Endothelial cell of umbilical vein (primary cell): ENCODE data around the gene HDAC10. TPM values are rescaled to one million over a fixed set of nuclear protein-coding genes. Genes with fewer than 3 reads are reported as not detected.

Experiments used
- BruUV-seq: library from RNA; stranded (reverse); fragments of 400-500 nt; replicated peaks from 2 replicates; lab custom pipeline; 2021; lab: Mats Ljungman, UMichigan
- CTCF ChIA-PET: fragments of 300-600, 350-600 bp; sonication (Branson Sonifier 250); formaldehyde crosslinking; loops from one replicate; lab custom pipeline; 2021; ENCODE audit warnings: antibody characterized with exemption, inconsistent platforms; lab: Charles Lee
- POLR2A ChIA-PET: fragments of 300-600, 350-600 bp; sonication (Branson Sonifier 250); formaldehyde crosslinking; loops from one replicate; lab custom pipeline; 2021; ENCODE audit warnings: antibody characterized with exemption, inconsistent platforms; lab: Charles Lee
- DNase-seq: peaks from one replicate; pipeline ENCODE4 v3.0.0-alpha.2; 2011; ENCODE audit warnings: low read depth, low spot score
- FAIRE-seq: peaks from 2 replicates; lab custom pipeline; 2011; peaks lifted over from hg19 to GRCh38; lab: Jason Lieb, UNC
- H2AFZ ChIP-seq: 2 replicates; pipeline ENCODE4 v1.6.0; 2012; ENCODE audit warnings: low read depth, low read length, control low read depth, inconsistent platforms
- H3K27ac ChIP-seq: 2 replicates; pipeline ENCODE4 v1.5.1; 2011; ENCODE audit warnings: low read depth, mild to moderate bottlenecking, control low read depth, low read length, moderate library complexity; ENCODE audit not compliant: insufficient read depth
- H3K27me3 ChIP-seq, 2 experiments: 2 replicates each; pipeline versions ENCODE4 v1.6.0 to v1.6.1; 2011; ENCODE audit warnings: low read length in 2 of 2, mixed read lengths in 1 of 2; ENCODE audit not compliant: control insufficient read depth in 2 of 2, insufficient read depth in 2 of 2
- H3K36me3 ChIP-seq, 2 experiments: 2 replicates in 1 of 2; 3 replicates in 1 of 2; pipeline ENCODE4 v1.5.1; 2011; ENCODE audit warnings: low read length in 2 of 2, mild to moderate bottlenecking in 1 of 2, moderate library complexity in 1 of 2; ENCODE audit not compliant: control insufficient read depth in 2 of 2, insufficient read depth in 2 of 2; ENCODE audit errors: extremely low read depth in 1 of 2
- H3K4me1 ChIP-seq: 3 replicates; pipeline ENCODE4 v1.5.1; 2011; ENCODE audit warnings: mild to moderate bottlenecking, low read length; ENCODE audit not compliant: control insufficient read depth, insufficient read depth; ENCODE audit errors: extremely low read depth
- H3K4me2 ChIP-seq: 2 replicates; pipeline ENCODE4 v1.6.1; 2011; ENCODE audit warnings: low read length, control low read depth, mixed read lengths; ENCODE audit not compliant: insufficient read depth
- H3K4me3 ChIP-seq, 3 experiments: fragments of 200-600 bp in 1 of 3; sonication (generic), shearing (Covaris generic) in 1 of 3; replicated peaks in 1 of 3; 2 replicates each; pipeline ENCODE4 v1.5.1; 2011 to 2016; ENCODE audit warnings: control low read depth in 3 of 3, low read length in 3 of 3, mild to moderate bottlenecking in 2 of 3, inconsistent platforms in 1 of 3, low read depth in 1 of 3, moderate library complexity in 1 of 3; ENCODE audit not compliant: insufficient read depth in 1 of 3
- H3K79me2 ChIP-seq: 2 replicates; pipeline ENCODE4 v1.6.0; 2012; ENCODE audit warnings: low read length, inconsistent platforms; ENCODE audit not compliant: control insufficient read depth, insufficient read depth
- H3K9ac ChIP-seq: replicated peaks from 2 replicates; pipeline ENCODE3; 2011; ENCODE audit warnings: low read length, control low read depth; ENCODE audit not compliant: insufficient read depth; ENCODE audit errors: extremely low read depth
- H3K9me1 ChIP-seq: replicated peaks from 3 replicates; pipeline ENCODE4 v1.6.0; 2011; ENCODE audit warnings: mild to moderate bottlenecking, low read length; ENCODE audit not compliant: control insufficient read depth, insufficient read depth; ENCODE audit errors: extremely low read depth
- H3K9me3 ChIP-seq: replicated peaks from 2 replicates; pipeline ENCODE4 v1.5.1; 2012; ENCODE audit warnings: low read length, inconsistent platforms; ENCODE audit not compliant: control insufficient read depth, insufficient read depth
- H4K20me1 ChIP-seq: replicated peaks from 2 replicates; pipeline ENCODE3; 2011; ENCODE audit warnings: mild to moderate bottlenecking, low read length; ENCODE audit not compliant: control insufficient read depth, insufficient read depth; ENCODE audit errors: extremely low read depth
- CTCF ChIP-seq, 2 donors: IDR thresholded peaks; 1 replicate in 1 of 2; 2 replicates in 1 of 2; pipeline ENCODE4 v1.5.1; 2011; ENCODE audit warnings: low read length in 2 of 2, mild to moderate bottlenecking in 2 of 2, moderate library complexity in 2 of 2, control low read depth in 1 of 2, inconsistent platforms in 1 of 2, low read depth in 1 of 2; ENCODE audit not compliant: insufficient read depth in 1 of 2; ENCODE audit errors: extremely low read depth in 1 of 2
- EZH2 ChIP-seq: IDR thresholded peaks from 2 replicates; pipeline ENCODE4 v1.6.1; 2012; ENCODE audit warnings: borderline replicate concordance, low read depth, mild to moderate bottlenecking, moderate library complexity, low read length, inconsistent platforms; ENCODE audit not compliant: severe bottlenecking
- FOS ChIP-seq: IDR thresholded peaks from 2 replicates; pipeline ENCODE4 v1.6.1; 2011; ENCODE audit warnings: mild to moderate bottlenecking, low read length, moderate library complexity, borderline replicate concordance; ENCODE audit not compliant: insufficient read depth
- GATA2 ChIP-seq: IDR thresholded peaks from 2 replicates; pipeline ENCODE4 v1.7.0; 2011; ENCODE audit warnings: low read depth, mild to moderate bottlenecking, moderate library complexity, mixed read lengths, low read length; ENCODE audit not compliant: insufficient read length, insufficient read depth
- JUN ChIP-seq: IDR thresholded peaks from 2 replicates; pipeline ENCODE4 v1.6.1; 2011; ENCODE audit warnings: borderline replicate concordance, low read depth; ENCODE audit not compliant: insufficient read length, insufficient read depth
- MAX ChIP-seq: IDR thresholded peaks from 2 replicates; pipeline ENCODE4 v1.6.1; 2011; ENCODE audit not compliant: insufficient read depth, insufficient read length
- MYC ChIP-seq: IDR thresholded peaks from one replicate; pipeline ENCODE4 v1.6.1; 2011; ENCODE audit warnings: mild to moderate bottlenecking, low read depth, low read length
- POLR2A ChIP-seq: IDR thresholded peaks from 2 replicates; pipeline ENCODE4 v1.6.1; 2012; ENCODE audit warnings: low read depth, mild to moderate bottlenecking, control low read depth, low read length
- POLR2AphosphoS5 ChIP-seq: IDR thresholded peaks from 2 replicates; pipeline ENCODE4 v1.6.1; 2012; ENCODE audit warnings: low read depth, mild to moderate bottlenecking, control low read depth, low read length, moderate library complexity; ENCODE audit not compliant: insufficient read depth
- dilution Hi-C: fragments of 300-500 bp; cut with MboI; formaldehyde crosslinking; loops from one replicate; pipeline ENCODE4 v1.15.0; 2019; ENCODE audit warnings: low sequenced_read_pairs; ENCODE audit not compliant: extremely low pct_ligation_motif_present
- intact Hi-C: fragments of 100-400 bp; cut with micrococcal nuclease; formaldehyde crosslinking; loops from one replicate; pipeline ENCODE4 v1.10.0; 2022
- polyA plus RNA-seq, 4 experiments: library from polyadenylated mRNA; depleted of rRNA in 3 of 4; stranded (reverse) in 3 of 4; unstranded in 1 of 4; fragments of >200 nt; gene quantifications; 2 replicates each; pipeline versions ENCODE4 v1.2.1 to v1.2.3, GENCODE V29; 2011 to 2012; ENCODE audit warnings: missing spikeins in 1 of 4
- total RNA-seq: library from RNA; stranded (reverse); gene quantifications from 2 replicates; pipeline ENCODE4 v1.2.3, GENCODE V29; 2021

HDAC10 gene
- total and polyA plus RNA-seq, 2 donors (not counting 3 experiments of a cell fraction or from before 2014, with no cell fraction given) = 32.6 to 47.0 TPM

GRCh38 chr22:50257451-50258360 is 6.6 kb upstream of the HDAC10 start:
- CTCF ChIA-PET = no interaction called here
- intact Hi-C loops = no loop called here

More at GRCh38 chr22:50257451-50258360, 6.6 kb upstream of the HDAC10 start:
- peaks cover 11% of the 10 kb centered on the region for H3K4me1 ChIP-seq
- peaks cover 0 to 36% of the 10 kb centered on the region in 2 experiments for H3K36me3 ChIP-seq
- FAIRE-seq = no peak
- no peak overlapping the region for H2AFZ ChIP-seq
- no peak overlapping the region for H3K27ac ChIP-seq
- no TSS peak for BruUV-seq
- no peaks in the 10 kb centered on the region for H3K27me3 ChIP-seq
- dilution Hi-C loops = no loop called here
- no peak overlapping the region for H3K4me2 ChIP-seq
- H3K9ac ChIP-seq = no peak overlapping the region
- H4K20me1 ChIP-seq = no peaks in the 10 kb centered on the region
- no peak overlapping the region for H3K4me3 ChIP-seq
- DNase-seq = no peak
- TF ChIP-seq FOS (no peak), GATA2 (no peak), CTCF (IDR thresholded peaks at IDR 0.05; ENCODE audit: extremely low read depth in 1 of 2, insufficient read depth in 1 of 2, low read depth in 1 of 2, low read length in 2 of 2) (no peak), EZH2 (no peak), POLR2AphosphoS5 (no peak), MYC (no peak), MAX (no peak), POLR2A (no peak), JUN (no peak)
- POLR2A ChIA-PET = no interaction called here
- H3K9me3 ChIP-seq = no peaks in the 10 kb centered on the region
- H3K9me1 ChIP-seq = no peaks in the 10 kb centered on the region
- H3K79me2 ChIP-seq = peaks cover 22% of the 10 kb centered on the region
